Right kidney (tissue), 1 donor: ENCODE data around the gene C10orf105.
A peak's percentile ranks its signal among the peaks of the same experiment; 100 is the strongest.

Experiments used
- DNase-seq: peaks from one replicate; pipeline ENCODE4 v3.0.0-alpha.2; 2016

Gene C10orf105

DNA sequence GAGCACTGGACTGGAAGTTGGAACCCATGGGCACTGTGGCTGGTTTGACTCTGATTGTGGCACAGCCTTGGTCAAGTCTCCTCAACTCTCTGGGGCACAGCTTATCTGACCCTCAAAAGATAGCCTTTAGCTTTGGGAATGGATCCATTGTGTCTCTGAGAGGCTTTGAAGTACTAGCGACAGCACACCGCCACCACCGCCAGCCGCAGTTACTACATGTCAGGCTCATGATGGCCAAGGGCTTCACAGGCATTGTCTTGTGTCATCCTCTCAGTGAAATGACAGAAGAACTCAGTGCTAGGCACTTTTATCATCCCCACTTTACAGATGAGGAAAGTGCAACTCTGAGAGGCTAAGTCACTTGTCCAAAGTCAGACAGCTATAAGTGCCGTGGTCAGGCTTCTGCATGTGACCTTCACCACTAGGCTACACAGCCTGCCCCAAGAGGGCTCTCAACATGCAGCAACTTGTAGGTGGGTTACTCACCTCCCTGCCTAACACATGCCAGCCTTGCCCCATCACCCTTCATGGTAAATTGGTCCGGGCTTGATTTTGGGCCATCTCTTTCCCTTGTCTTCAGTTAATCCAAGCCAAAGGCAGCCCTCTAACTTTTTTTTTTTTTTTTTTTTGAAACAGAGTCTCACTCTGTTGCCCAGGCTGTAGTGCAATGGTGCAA lies 44.1 kb downstream of the C10orf105 start:
- DNase-seq = no peak

DNA sequence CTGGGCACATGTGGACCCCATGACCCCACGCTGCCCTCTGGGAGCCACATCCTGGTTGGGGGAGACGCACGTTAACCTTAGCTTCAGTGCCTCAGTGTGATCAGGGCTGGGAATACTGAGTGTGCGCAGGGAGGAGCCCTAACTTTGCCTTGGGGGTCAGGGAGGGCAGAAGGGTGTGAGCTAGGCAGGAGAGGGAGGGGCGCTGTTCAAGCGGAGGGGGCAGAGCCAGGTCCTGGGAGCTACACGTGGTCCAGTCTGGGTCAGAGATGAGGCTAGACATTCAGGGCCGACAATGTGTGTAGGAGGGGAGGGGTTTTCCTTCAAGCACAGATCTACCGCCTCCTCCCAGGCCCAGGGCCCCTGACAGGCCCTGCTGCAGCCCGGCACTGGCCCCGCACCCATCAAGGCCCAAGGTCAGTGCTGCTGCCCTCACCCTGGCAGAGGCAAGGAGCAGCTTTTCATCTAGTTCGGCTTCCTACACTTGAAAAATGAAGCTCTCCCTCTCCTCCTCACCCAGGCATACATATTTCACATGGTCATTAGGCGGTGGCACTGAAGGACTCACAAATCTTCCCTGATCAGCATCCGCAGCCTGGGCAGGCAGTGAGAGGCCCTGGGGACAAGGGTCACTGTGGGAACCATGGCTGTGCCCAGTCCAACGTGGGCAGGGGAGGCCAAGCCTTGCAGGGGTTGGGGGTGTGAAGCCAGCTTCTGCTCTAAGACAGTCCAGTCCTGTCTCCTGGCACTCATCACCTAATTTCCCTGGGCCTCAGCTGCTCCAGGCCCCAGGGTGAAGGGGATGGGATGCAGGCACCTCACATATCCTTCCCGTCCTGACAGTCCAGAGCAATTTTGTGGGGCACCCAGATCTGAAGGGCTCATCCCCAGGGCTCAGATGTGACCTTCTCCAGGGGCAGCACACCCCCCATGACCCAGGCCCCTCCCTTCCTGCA lies 47.3 kb downstream of the C10orf105 start:
- no peak for DNase-seq

DNA sequence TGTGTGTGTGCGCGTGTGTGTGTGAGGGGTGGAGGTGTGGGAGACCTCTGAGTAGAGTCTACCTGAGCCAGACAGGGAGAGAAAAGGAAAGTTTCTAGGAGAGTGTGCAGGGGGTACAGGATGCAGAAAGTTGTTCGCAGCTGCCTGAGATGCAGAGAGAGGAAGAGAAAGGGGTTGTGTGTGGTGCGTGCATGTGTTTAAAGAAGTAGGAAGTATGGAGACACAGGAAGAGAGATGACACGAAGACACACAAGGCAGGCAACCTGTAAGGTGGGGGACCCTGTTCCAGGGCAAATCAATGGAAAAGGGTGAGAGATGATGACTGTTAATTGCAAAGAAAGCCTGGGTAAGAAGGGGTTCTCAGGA lies 52.2 kb downstream of the C10orf105 start:
- DNase-seq = no peak

DNA sequence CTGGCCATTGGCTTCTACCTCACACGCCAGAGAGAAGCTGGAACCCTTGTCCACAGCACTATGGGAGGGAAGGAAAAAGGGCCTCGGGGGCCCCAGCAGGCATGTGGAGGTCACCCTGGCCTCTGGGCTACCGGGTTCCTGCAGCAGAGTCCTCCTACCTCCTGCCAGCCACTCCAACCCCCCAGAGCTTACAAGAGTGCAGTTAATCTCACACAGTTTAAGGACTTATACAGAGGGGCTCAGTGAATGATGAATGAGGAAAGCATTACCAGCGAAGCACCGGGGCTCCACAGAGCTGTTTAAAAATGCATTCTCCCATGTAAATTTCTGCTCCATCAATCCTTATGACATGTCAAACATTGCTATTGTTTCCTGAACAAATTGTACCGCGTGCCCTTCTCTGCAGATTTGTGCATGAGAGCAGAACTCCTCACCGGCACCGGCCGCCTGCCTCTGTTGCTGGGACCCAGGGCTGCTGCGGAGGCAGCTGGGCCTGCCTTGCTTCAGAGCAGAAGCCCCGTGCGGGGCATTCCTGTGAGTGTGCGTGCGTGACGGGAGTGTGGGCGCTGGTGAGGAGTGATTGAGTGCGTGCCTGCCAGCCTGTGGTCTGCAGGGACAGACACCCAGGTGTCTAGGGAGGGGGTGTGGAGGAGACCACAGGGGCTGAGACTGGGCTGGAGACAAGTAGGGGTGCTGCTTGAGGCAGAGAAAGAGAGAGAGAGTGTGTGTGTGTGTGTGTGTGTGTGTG lies 52.8 kb downstream of the C10orf105 start:
- peak; percentile 67 for DNase-seq

DNA sequence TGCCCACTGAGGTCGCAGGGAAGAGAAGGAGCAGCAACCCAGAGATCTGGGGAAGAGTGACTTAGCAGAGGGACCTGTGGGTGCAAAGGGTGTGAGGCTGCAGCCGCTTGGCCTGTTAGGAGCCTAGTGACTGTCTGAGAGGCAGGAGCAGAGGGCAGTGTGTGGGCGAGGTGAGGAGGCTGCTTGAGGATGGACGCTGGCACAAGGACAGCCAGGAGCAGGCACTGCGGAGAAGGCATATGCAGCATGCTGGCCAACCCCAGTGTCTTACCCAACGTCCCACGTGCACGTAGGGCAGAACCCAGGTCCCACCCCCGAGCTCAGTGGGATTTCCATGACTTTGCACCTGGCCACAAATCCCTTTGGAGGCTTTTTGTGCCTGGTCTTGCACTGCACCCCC lies 54.1 kb downstream of the C10orf105 start:
- no peak for DNase-seq

DNA sequence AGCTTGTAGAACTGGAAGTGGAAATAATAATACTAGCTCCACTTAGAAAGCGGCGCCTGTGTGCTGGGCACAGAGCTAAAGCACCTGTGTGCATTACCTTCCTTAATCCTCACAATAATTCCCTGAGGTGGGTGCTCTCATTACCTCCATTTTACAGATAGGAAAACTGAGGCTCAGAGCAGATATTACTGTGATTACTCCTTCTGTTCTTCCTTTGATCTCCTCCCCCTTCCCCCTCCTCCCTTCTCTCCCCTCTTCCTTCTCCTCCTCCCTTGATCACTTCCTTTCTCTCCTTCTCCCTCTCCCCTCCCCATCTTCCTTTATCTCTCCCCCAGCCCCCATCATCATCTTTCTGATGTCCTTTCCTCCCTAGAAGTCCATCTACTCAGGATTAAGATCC lies 55.0 kb downstream of the C10orf105 start:
- DNase-seq = no peak

DNA sequence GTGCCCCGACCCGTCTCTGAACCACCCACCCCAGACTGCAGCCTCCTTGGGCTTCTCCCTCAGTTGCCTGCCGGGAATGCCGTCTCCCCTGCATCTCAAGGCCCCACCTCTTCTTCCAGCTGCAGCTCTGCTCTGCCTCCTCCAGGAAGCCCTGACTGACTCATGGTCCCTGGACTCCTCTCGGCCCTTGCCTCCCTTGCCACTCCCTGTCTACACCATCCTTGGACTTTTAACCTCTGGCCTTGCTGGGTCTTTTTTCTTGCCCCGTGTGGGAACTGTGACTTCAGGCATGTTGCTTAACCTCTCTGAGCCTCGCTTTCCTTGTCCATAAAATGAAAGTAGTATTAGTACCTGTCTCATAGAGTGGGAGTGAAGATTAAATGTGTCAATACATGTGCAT lies 56.3 kb downstream of the C10orf105 start:
- no peak for DNase-seq

DNA sequence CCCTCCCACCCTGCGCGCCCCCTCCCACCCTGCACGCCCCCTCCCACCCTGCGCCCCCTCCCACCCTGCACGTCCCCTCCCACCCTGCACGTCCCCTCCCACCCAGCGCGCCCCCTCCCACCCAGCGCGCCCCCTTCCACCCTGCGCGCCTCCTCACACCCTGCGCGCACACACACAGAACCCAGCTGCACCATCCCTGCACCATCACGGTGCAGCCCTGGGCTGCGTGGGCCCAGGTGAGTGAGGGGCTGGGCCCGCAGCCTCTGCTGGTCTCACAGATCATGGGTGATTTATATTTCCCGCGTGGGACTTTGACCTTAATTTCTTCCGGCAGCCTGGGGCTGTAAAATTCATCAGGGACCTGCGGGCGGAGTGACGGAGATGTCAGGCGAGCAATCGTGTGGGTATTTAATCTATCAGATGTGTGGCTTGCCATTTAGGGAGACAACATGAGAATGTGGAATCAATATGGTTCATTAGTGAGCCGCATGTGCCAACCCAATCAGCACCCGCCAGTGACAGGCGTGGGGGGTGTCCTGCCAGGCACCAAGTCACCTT lies 57.7 kb downstream of the C10orf105 start:
- no peak for DNase-seq
